DMS 273 treated with DMSO at 0.1 percent for 48 hours (cell line): Measurements from ENCODE around the gene ETV6.

Source experiments
- DNase-seq: peaks from one replicate; lab custom pipeline; 2025; lab: John Stamatoyannopoulos, UW

ETV6 gene

DNA sequence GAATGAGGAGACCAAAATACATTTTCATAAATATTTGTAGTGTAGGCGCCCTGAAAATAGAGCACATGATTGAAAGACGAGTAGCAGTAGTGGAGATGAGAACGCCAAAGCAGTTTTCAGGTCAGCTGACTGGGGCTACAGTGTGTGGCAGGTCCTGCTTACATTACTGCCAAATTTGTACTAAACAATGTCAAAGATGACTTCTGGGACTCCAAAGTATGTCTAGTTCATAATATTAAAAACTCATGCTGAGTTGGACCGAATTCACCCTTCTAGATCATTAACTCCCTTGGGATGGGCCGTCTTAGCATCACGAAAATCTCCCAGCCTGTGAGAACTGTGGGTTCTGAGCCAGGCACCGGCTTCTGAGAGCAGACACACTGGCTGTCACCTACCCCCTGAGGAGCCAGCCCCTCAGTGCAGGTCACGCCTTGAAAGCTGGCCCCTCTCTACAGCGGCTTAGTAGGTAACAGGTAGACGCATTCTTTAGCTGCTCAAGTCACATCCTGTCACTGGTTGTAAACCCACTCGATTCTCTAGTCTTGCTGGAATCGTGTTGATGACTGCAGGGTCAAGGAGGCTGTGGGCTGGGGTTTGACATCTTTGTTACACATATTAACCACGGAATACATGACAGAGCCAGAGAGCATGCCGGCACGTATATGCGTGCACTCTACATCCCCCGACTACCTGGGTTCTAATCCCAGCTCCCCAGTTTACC is 210.4 kb downstream of the ETV6 start:
- no peak for DNase-seq

DNA sequence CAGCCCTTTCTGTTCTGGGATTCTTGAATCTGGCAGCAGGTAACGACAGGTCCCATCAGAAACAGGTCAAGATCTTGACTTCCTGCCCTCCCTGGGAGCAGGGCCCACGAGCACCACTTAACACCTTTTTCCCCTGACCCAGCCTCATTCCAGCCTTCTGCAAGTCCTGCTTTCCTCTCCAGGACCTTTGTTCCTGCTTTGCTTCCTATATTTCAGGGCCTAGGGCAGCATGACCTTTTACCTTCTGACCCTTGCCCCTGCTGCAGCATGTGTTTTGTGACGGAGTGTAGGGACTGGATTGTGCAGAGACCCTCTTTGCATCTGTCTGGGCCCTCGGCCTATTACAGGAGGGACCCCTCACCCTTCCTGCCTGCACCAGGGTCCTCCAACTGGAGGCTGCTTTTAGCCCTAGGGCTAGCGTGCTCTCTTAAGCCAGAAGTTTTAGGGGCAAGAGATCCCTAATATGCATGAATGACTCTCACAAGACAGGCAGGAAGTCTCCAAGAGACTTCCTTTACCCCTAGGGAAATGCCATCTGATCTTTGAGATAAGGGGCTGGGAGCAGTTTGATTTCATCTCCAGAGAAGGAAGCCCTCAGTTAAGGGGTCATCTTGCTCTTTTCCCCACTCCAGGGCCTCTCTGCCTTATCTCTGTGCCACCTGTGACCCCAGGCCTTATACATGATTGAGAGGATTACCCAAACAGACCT is 211.8 kb downstream of the ETV6 start:
- DNase-seq, result no peak

DNA sequence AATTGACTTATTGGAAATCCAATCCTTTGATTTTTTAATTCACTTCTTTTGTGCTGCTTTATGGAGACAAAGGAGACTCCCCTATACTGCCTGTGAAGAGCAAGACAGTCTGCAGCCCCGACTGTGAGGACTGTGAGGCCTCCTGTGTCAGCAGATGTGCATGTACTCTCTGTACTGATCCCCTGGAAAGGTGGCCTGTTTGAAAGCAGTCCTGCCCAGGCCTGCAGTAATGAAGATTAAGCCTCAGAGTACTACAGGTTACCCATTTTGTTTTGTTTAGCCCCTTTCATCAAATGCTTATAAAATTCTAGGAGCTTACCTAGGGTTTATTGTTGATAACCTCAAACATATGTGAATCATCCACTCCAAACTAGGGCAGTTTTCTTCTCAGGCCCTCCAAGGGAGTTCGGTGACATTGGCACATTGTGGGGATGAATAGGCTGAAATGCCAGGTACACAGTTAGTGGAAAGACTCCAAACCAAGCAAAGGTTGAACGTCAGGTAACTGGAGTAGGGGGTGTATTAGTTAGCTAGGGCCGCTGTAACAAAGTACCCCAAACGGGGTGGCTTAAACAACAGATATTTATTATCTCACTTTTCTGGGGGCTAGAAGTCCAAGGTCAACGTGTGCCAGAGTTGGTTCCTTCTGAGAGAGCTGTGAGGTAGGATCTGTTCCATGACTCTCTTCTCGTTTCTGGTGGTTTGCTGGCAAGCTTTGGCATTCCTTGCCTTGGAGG is 212.6 kb downstream of the ETV6 start:
- DNase-seq, result no peak

DNA sequence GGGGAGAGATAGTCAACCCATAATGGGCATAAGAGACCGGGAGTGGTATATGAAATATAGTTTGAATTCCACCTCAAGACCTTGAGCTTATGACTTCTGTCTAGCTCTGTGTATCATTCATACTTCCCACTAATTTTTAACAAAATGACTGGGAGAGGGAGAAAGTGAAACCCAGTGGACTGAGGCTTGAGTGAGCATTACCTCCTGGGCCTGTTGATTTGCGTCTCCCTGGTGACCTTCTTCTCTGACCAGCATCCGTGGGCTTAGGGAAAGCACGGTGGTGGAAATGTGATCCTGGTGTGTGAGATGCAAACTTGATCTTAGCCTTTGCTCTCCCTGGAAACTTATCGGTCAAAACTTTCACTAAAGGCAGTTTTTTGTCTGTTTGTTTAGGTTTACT is 213.3 kb downstream of the ETV6 start:
- DNase-seq, result no peak

DNA sequence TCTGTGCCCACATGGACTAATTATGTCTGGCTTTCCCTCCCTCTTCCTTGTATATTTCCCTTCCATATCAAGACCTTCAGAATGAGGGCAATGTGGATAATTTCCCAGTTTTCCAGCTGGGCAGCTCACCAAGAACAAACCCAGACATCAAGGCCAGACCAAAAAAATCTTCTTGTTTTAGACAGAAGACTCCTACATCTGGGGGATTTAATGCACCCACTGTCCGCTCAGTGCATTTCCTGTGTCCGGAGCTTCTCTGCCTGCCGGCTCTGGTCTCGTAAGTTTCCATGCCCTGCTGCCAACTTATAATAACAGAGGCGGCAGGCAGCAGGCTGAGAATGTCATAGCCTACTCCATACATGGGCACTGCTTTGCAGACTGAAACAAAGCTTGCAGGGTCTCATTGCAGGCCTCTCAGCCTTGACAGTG is 214.0 kb downstream of the ETV6 start:
- no peak for DNase-seq

DNA sequence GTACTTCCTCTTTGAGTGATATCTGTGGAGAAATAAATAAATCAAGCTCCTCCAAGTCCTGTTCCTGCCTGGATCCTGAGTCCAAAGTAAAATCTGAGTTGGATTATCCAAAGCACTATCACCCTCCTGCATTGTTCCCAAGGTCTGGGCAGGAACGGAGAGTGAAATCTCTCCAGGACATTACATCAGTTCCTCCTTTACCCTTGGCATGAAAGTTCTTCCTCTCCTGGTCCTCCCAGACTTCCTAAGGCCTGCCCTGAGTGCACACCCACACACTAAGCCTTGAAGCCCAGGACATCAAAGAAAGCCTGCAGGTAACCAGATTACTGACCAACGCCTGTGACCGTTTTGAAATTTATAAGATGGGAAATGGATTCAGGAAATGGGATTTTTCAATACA is 214.5 kb downstream of the ETV6 start:
- DNase-seq, result no peak

DNA sequence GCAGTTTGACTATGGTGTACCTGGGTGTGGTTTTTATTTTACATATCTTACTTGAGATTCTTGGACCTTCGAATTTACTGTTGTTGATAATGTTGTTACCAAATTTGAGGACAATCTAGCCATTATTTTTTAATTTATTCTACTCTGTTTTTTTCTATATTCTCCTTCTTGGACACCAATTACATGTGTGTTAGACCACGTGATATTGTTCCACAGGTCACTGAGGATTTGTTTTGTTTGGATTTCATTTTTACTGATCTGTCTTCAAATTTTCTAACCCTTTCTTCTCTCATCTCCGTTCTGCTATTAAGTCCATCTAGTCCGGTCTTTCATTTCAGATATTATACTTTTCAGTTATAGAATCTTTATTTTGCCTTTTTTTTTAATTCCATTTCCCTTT is 216.3 kb downstream of the ETV6 start:
- no peak for DNase-seq

DNA sequence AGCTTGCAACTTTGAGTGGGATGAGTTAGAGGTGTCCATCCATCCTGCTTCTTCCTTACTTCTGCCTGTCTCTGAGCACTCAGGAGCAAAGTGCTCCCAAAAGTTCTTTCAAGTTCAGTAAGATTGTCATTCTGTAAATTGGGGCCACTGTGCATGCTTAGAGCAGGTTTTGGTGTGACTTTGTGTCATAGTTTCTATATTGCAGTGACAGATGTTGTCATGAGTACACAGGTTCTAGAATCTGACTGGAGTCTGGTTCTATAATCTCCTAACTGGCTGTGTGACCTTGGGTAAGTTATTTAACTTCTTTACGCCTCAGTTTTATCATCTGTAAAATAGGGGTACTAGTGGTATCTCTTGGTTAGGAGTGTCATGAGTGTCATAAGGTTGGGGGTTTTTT is 218.6 kb downstream of the ETV6 start:
- no peak for DNase-seq

DNA sequence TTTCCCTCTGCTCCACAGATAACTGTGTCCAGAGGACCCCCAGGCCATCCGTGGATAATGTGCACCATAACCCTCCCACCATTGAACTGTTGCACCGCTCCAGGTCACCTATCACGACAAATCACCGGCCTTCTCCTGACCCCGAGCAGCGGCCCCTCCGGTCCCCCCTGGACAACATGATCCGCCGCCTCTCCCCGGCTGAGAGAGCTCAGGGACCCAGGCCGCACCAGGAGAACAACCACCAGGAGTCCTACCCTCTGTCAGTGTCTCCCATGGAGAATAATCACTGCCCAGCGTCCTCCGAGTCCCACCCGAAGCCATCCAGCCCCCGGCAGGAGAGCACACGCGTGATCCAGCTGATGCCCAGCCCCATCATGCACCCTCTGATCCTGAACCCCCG is 219.9 kb downstream of the ETV6 start:
- DNase-seq, result no peak

DNA sequence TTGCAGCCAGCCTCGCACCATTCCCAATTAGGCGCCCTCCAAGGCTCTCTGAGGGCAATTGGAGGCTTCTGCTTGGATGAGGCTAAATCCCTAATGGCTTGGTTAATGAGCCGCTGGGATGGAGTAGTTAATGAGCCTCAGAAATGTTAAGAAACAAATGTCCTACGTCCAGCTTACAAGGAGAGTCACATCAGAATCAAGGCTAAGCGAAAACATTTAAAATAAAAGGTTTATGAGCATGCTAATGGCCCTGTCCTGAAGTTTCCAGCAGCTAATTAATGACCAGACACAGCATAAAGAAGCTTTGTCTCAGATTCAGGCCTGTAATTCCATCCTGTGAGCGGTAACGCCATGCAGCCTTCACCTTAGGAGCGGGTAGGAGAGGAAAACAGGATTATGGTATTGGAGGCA is 220.6 kb downstream of the ETV6 start:
- no peak for DNase-seq

DNA sequence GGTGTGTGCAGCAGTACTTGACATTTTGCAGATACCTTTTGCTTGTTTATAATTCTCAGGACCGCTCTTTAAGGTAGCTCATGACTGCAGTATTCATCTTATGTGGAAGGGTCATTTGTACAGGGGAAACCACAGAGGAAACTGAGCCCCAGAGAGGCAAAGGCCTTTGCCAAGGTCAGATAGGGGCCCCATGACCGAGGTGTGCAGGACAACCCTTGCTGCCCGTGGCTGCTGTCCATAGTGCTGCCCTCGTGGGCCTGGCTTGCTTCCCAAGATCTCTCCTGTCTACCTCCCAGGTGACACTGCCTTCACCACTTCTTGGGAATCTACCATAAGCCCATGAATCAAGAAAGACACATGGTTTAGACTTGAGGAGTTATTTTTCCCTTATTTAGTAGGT is 222.6 kb downstream of the ETV6 start:
- no peak for DNase-seq

DNA sequence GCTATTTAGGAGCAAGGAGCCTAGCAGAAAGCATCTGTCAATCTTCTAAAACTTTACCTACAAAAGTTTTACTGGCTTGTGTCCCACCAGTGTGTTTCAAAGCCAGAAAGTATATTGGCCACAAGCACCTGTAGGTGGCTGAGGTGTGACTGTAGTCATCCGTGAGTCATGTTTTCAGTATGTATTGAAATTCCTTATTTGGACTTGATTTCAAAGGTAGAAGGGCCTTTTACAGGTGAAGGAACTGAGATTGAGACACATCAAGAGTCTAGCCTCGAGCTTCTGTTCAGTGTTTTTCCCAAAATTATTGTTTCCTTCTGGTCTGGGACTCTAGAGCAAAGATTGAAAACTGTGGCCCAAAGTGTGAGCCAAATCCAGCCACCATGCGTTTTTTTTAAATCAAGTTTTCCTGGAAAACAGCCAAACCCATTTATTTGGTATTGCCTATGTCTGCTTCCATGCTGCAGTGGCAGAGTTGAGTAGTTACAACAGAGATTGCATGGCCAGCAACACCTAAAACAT is 226.0 kb downstream of the ETV6 start:
- no peak for DNase-seq

DNA sequence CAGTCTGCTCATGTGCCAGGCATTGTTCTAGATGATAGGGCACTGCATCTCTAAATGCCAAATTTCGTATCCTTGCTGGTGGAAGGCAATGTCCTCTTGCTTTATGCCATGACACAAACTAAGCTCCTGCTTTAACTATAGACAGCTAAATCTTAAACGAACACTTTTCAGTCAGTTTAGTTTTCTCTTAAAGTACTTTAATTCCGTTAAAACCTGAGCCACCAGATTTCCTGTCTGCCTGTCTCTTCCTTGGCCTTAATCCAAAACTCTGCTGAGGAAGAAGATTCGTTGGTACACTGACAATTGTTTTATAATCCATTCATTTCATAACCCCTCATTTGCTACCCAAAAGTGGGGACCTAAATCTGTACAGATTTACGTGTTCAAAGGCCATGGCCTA is 226.8 kb downstream of the ETV6 start:
- no peak for DNase-seq

DNA sequence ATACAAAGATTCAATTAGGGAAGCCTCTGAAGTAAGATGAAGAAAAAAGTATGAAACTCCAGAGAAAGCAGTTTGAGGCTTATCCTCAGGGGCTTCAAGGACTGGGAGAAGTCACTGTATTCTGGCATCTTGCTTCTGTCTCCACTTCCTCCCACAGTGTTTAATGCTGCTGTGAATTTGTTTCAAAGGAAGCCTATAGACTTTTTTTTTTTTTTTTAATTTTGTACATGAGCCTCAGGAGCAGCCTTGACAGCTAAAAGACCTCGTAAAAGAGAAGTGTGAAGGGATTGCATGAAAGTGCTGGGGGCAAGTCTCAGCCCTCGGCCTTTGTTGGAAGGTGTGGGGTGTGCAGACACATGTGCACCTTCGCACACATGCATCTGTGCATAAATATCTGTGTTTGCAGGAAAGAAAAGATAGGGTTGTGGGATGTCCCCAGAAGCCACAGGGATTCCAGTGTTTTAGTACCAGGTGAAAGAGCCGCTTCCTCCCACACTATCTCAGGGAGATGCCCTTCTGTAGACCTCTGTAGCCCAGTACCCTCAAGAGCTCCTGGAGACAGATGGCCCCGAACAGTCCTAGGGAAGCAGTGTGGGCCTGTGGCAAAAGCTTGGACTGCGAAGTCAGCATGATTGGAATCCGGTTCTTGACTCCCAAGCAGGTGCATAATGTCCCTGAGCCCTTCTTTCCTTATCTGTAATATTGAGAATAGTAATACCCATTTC is 227.8 kb downstream of the ETV6 start:
- no peak for DNase-seq

DNA sequence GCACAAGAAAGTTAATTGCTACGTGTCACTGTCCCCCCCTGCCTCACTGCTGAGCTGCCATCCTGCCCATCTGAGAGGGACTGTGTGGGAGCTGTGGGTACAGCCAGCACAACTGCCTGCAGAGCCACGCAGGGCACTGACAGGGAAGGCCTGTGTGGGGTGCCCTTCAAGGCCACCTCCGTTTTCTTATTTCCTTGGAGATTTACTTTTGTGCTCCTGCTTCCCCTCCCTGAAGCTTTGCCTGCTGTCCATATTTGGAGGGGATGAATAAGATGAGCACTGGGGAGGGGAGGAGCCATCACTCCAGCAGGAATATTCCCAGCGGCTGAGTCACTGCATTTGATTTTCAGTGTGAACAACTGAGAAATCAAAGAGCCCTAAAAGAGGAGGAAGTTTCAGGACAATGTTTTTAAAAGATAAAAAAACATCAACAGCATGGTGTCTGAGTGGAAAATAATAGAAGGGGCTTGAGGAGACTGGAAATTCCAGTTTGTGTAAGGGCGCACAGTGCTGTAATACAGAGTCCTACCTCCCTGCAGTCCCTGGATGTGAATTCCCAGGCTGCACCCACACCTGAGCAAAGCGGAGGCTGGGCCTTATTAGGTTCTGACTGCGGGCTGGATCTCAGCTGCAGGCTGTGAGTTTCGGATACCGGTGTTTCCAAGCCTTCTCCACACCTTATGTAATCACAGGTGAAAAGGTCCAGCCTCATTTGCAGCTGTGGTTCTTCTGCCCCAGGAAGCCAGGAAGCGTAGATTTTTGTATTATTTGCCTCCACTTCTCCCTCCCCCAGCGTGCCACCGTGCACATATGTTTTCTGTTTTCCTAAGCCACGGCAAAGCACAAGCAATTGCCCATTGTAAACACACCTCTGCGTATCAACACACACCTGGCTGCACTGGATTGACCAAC is 228.7 kb downstream of the ETV6 start:
- DNase-seq, result no peak

DNA sequence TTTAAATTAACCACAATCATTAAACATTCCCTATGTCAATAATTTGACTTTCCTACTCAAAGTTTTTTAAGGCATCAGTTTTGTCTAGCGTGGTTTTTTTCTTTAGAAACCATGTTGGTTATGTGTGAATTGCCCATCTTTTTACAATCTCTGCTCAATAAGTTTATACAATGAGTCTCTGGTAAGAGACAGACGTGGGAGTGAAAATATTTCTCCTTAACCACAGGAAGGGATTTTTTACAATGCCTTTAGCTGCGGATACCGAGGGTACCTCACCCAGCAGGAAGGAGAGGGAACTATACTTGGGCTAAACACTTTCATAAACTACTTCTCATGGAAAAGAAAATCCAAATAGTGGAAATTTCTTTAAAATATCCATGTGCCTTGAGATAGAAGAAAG is 229.8 kb downstream of the ETV6 start:
- no peak for DNase-seq

DNA sequence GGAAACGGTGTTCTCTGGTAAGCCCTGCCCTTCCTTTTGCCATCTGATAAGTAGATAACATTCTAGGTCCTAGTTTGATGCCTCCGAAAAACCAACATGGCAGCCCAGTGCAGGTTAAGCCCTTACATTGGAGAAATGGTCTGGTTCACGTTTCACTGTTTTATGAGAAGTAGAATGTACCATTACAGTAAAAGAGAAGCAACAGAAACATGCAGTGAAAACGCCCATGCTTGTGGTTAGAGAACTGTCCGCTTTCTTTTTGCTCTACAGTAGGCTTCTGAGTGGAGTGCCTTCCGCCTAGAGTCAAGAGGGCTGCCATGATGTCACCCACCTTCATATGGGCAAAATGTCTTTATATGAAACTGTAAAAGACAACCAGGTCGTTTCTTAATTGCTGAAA is 230.9 kb downstream of the ETV6 start:
- no peak for DNase-seq

DNA sequence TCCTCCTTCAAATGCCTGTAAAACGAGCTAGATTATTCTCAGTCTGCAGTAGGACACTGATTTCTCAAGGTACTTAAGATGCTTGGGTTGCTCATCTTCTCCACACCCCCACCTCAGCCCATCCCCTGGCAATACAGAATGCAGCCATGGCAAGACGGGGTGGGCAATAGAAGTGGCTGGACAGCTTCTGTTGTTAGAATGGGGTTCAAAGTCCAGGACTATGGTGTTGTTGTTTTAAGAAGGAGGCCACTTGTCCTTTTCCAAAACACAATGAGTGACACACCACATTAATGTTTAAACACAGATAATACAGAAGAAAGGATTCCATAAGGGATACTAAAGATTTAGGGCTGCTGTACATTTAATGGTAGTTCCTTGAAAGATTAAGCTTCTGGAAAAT is 232.4 kb downstream of the ETV6 start:
- no peak for DNase-seq

DNA sequence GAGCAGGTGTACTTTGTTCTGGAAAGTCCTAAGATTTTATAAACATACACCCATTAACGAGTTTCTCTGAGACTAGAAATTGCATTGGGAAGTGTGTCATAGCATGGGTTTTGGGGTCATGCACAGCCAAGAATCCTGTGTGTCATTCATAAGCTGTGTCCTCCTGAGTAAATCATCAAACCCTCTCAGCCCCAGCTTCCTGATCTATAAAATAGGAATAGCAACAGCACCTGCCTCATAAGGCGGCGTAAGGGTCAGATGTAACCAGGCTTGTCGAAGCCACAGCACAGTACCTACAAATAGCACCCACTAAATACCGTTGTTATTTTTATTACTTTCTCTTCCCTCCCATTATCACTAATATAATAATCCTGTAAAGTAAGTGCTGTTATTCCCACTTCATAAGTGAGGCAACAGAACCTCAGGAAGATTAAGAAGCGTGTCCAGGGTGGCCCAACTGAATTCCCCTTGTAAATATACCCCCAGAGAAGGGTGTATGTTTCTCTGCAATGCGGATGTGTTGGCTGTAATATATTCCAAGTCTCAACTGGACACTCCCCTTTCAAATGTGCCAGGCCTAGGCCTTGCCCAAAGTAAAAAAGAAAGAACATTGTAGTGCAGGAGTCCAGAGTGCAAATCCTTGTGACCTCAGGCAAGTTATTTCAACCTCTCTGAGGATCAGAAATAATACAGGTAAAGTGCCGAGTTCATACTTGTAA is 233.0 kb downstream of the ETV6 start:
- no peak for DNase-seq

DNA sequence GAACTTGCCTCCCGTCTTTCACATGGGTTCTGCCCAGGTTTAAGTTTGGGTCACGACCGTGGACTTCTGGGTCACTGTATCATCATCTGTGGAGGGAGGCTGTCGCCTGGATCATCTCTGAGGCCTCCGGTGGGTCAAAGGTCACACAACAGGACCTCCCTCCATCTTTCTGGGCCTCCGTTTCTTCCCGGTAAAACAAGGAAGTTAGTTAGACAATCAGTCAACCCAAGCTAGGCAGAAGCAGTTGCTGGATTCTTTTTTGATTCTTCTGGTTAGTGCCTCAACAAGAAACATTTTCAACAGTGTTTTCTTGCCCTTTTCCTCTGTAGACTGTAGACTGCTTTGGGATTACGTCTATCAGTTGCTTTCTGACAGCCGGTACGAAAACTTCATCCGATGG is 234.6 kb downstream of the ETV6 start:
- DNase-seq, result no peak

DNA sequence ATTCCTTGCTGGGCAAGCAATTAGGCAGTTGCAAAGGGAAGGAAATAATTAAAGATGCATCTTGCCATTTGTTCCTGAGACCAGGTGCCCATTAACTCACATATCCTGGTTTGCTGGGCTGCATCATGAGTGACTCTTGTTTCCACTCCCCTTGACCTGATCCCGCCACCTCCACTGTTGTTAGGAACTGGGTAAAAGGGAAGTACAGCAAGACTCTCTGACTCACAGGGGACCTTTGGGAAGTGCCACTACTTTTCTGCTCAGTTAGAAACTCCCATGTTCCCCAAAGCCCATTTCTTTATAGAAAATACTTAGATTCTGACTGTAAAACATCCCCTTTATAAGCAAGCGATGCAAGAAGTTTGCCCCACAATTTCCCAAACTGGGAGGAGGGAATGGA is 235.2 kb downstream of the ETV6 start:
- DNase-seq, result no peak
